ENCODE measurements around the gene ACOX2. TPM values are rescaled to one million over a fixed set of nuclear protein-coding genes. Genes with fewer than 3 reads are reported as not detected.

The ACOX2 gene
- total and polyA plus RNA-seq, 10 of the 15 experiments (the other 5 are each of a cell fraction or from before 2014, with no cell fraction given) = 0.72 TPM; not detected in 9

- CTCF ChIA-PET = interaction anchor here (1.2 to 1.4 kb wide), 3 partner anchors 32 to 218 kb away, joined by 3 to 4 read pairs (median 3); partner anchors contain the start of genes HTD2, KCTD6 and RPP14
- in situ Hi-C loops (cut with MboI) = no loop called here
Observed at GRCh38 chr3:58524326-58524888, 12.6 kb downstream of the ACOX2 start.

More at GRCh38 chr3:58524326-58524888, 12.6 kb downstream of the ACOX2 start:
- Histone ChIP-seq H3K4me3 (no peak overlapping the region), H3K79me2 (ENCODE audit: control insufficient read depth, insufficient read depth, low read length) (no peaks in the 10 kb centered on the region), H3K27ac (ENCODE audit: control insufficient read depth, insufficient read depth) (no peak overlapping the region), H3K27me3 (replicated peaks in 1 of 2; ENCODE audit: control insufficient read depth in 2 of 2, insufficient read depth in 2 of 2, low read length in 1 of 2) (no peaks in the 10 kb centered on the region), H2AFZ (ENCODE audit: control insufficient read depth, low read depth, low read length) (no peak overlapping the region), H4K20me1 (ENCODE audit: control insufficient read depth, insufficient read depth) (no peaks in the 10 kb centered on the region), H3K9ac (ENCODE audit: control insufficient read depth, insufficient read depth, low read length) (no peak overlapping the region), H3K9me3 (replicated peaks; ENCODE audit: control insufficient read depth, insufficient read depth, low read length) (no peaks in the 10 kb centered on the region), H3K36me3 (ENCODE audit: control insufficient read depth in 2 of 2, insufficient read depth in 2 of 2, low read length in 1 of 2) (no peaks in the 10 kb centered on the region), H3K4me2 (ENCODE audit: control insufficient read depth, insufficient read depth) (no peak overlapping the region), H3K4me1 (ENCODE audit: control insufficient read depth, insufficient read depth, low read length) (no peaks in the 10 kb centered on the region)
- ChIA-PET SMC1A (ENCODE audit: uncharacterized antibody, unreplicated experiment) (no interaction called here), POLR2A (interaction anchor here (0.8 kb wide), 1 partner anchor 218 kb away, joined by 3 read pairs; the partner anchor contains the start of genes HTD2 and RPP14), RAD21 (ENCODE audit: unreplicated experiment) (no interaction called here)
- intact Hi-C loops (cut with micrococcal nuclease; ENCODE audit: unreplicated experiment) = no loop called here
- 62% methylated on average over 11 of the region's 11 CpGs for whole genome bisulfite sequencing (ENCODE audit: insufficient coverage, insufficient replicate concordance, low lambda C conversion rate, missing lambda C conversion rate)
- ATAC-seq (no peak), DNase-seq (ENCODE audit: low read depth, low spot score) (no peak), FAIRE-seq (no peak)
- no TSS peak for BruUV-seq (replicated peaks)
- TF ChIP-seq RELA (IDR thresholded peaks at IDR 0.05; ENCODE audit: borderline replicate concordance, partially characterized antibody) (no peak), ATF2 (IDR thresholded peaks at IDR 0.05; ENCODE audit: low read length) (no peak), ZBTB40 (IDR thresholded peaks at IDR 0.05; ENCODE audit: borderline replicate concordance) (no peak), RBBP5 (conservative IDR thresholded peaks at IDR 0.05) (no peak), ETV6 (conservative IDR thresholded peaks at IDR 0.05 in 1 of 2, IDR thresholded peaks at IDR 0.05 in 1 of 2; ENCODE audit: borderline replicate concordance in 1 of 2, low read depth in 1 of 2) (no peak), SUZ12 (IDR thresholded peaks at IDR 0.05; ENCODE audit: unreplicated experiment) (no peak), CUX1 (IDR thresholded peaks at IDR 0.05; ENCODE audit: insufficient replicate concordance, low read depth, low read length) (no peak), ASH2L (IDR thresholded peaks at IDR 0.05; ENCODE audit: borderline replicate concordance, low read depth) (no peak), ZBED1 (IDR thresholded peaks at IDR 0.05; ENCODE audit: borderline replicate concordance) (no peak)
